ENCODE measurements around the gene TBC1D2B. TPM values are rescaled to one million over a fixed set of nuclear protein-coding genes. Genes with fewer than 3 reads are reported as not detected.

The TBC1D2B gene
- total RNA-seq, 5 donors from 2014 or later (not counting 1 experiment from before 2014, with no cell fraction given): 86.1 to 106 (median 101) TPM

GRCh38 chr15:78083687-78084448 is 6.4 kb upstream of the TBC1D2B start:
- no peak overlapping the region for H3K4me3 Mint-ChIP-seq
- H3K4me1 Mint-ChIP-seq: no peaks in the 10 kb centered on the region
- H3K36me3 Mint-ChIP-seq: no peaks in the 10 kb centered on the region
- DNase-seq: no peak
- H3K27me3 Mint-ChIP-seq: no peaks in the 10 kb centered on the region
- no peak overlapping the region for H3K27ac Mint-ChIP-seq
- Histone ChIP-seq H3K9me3 (no peaks in the 10 kb centered on the region), H3K4me3 (ENCODE audit: control insufficient read depth in 1 of 2, extremely low read depth in 1 of 2, low read length in 1 of 2) (no peak overlapping the region), H3K4me1 (ENCODE audit: control insufficient read depth in 1 of 2, extremely low read depth in 1 of 2, insufficient read depth in 2 of 2, low read length in 2 of 2) (peaks cover 3% of the 10 kb centered on the region in 2 experiments), H3K36me3 (ENCODE audit: control insufficient read depth in 2 of 2, extremely low read depth in 1 of 2, insufficient read depth in 1 of 2, low read length in 1 of 2) (no peaks in the 10 kb centered on the region), H3K27ac (ENCODE audit: low read length) (no peak overlapping the region), H3K27me3 (replicated peaks in 1 of 2; ENCODE audit: control insufficient read depth in 2 of 2, extremely low read depth in 1 of 2, insufficient read depth in 2 of 2, low read length in 1 of 2) (no peaks in the 10 kb centered on the region)
- H3K9me3 Mint-ChIP-seq: no peaks in the 10 kb centered on the region
- ChIA-PET CTCF (no interaction called here), POLR2A (interaction anchor here in 1 of 2 donors (0.6 kb wide), 1 partner anchor 24 kb away, joined by 3 read pairs; no protein-coding TSS in a partner anchor)
- no peak for ATAC-seq (replicated peaks in 1 of 4)
- 100% methylated on average over 1 of the region's 6 CpGs for WGBS (ENCODE audit: insufficient coverage)

GRCh38 chr15:78083186-78083585 is 5.7 kb upstream of the TBC1D2B start:
- DNase-seq: no peak
- 96% methylated on average over 4 of the region's 4 CpGs for WGBS (ENCODE audit: insufficient coverage)
- H3K4me1 ChIP-seq (ENCODE audit: control insufficient read depth in 1 of 2, extremely low read depth in 1 of 2, insufficient read depth in 2 of 2, low read length in 2 of 2): peaks cover 3% of the 10 kb centered on the region in 2 experiments
- no peak overlapping the region for H3K27ac ChIP-seq (ENCODE audit: low read length)
- H3K4me3 ChIP-seq (ENCODE audit: control insufficient read depth in 1 of 2, extremely low read depth in 1 of 2, low read length in 1 of 2): no peak overlapping the region
- Mint-ChIP-seq H3K9me3 (no peaks in the 10 kb centered on the region), H3K27ac (no peak overlapping the region), H3K4me1 (peaks cover 2 to 3% (median 2%) of the 10 kb centered on the region in 3 donors), H3K4me3 (no peak overlapping the region), H3K36me3 (no peaks in the 10 kb centered on the region), H3K27me3 (no peaks in the 10 kb centered on the region)
- H3K9me3 ChIP-seq: no peaks in the 10 kb centered on the region
- CTCF ChIA-PET: no interaction called here
- no peaks in the 10 kb centered on the region for H3K36me3 ChIP-seq (ENCODE audit: control insufficient read depth in 2 of 2, extremely low read depth in 1 of 2, insufficient read depth in 1 of 2, low read length in 1 of 2)
- no peaks in the 10 kb centered on the region for H3K27me3 ChIP-seq (replicated peaks in 1 of 2; ENCODE audit: control insufficient read depth in 2 of 2, extremely low read depth in 1 of 2, insufficient read depth in 2 of 2, low read length in 1 of 2)
- no peak for ATAC-seq (replicated peaks in 1 of 4)
- POLR2A ChIA-PET: interaction anchor here in 1 of 2 donors (0.6 kb wide), 1 partner anchor 25 kb away, joined by 3 read pairs; no protein-coding TSS in a partner anchor

GRCh38 chr15:78082743-78083110 is 5.2 kb upstream of the TBC1D2B start:
- 100% methylated on average over 1 of the region's 1 CpG for WGBS (ENCODE audit: insufficient coverage)
- H3K4me3 Mint-ChIP-seq: no peak overlapping the region

GRCh38 chr15:78082106-78082742 is 4.7 kb upstream of the TBC1D2B start:
- DNase-seq (no peak), ATAC-seq (replicated peaks in 1 of 4) (no peak)
- Mint-ChIP-seq H3K36me3 (no peaks in the 10 kb centered on the region), H3K4me1 (peaks cover 6 to 8% (median 6%) of the 10 kb centered on the region in 3 donors), H3K4me3 (no peak overlapping the region), H3K27me3 (no peaks in the 10 kb centered on the region), H3K27ac (peak overlapping the region in 1 of 2 donors; percentile 31), H3K9me3 (no peaks in the 10 kb centered on the region)
- 58% methylated on average over 5 of the region's 5 CpGs for WGBS (ENCODE audit: insufficient coverage)
- Histone ChIP-seq H3K4me3 (ENCODE audit: control insufficient read depth in 1 of 2, extremely low read depth in 1 of 2, low read length in 1 of 2) (no peak overlapping the region), H3K9me3 (no peaks in the 10 kb centered on the region), H3K27me3 (replicated peaks in 1 of 2; ENCODE audit: control insufficient read depth in 2 of 2, extremely low read depth in 1 of 2, insufficient read depth in 2 of 2, low read length in 1 of 2) (no peaks in the 10 kb centered on the region), H3K4me1 (ENCODE audit: control insufficient read depth in 1 of 2, extremely low read depth in 1 of 2, insufficient read depth in 2 of 2, low read length in 2 of 2) (peaks cover 3 to 9% of the 10 kb centered on the region in 2 experiments), H3K27ac (ENCODE audit: low read length) (no peak overlapping the region), H3K36me3 (ENCODE audit: control insufficient read depth in 2 of 2, extremely low read depth in 1 of 2, insufficient read depth in 1 of 2, low read length in 1 of 2) (no peaks in the 10 kb centered on the region)
- POLR2A ChIA-PET: no interaction called here
- CTCF ChIA-PET: no interaction called here

More at GRCh38 chr15:78082743-78083110, 5.2 kb upstream of the TBC1D2B start:
- no peaks in the 10 kb centered on the region for H3K36me3 ChIP-seq (ENCODE audit: control insufficient read depth in 2 of 2, extremely low read depth in 1 of 2, insufficient read depth in 1 of 2, low read length in 1 of 2)
- peaks cover 3 to 8% of the 10 kb centered on the region in 2 experiments for H3K4me1 ChIP-seq (ENCODE audit: control insufficient read depth in 1 of 2, extremely low read depth in 1 of 2, insufficient read depth in 2 of 2, low read length in 2 of 2)
- H3K27ac ChIP-seq (ENCODE audit: low read length): no peak overlapping the region
- H3K27me3 ChIP-seq (replicated peaks in 1 of 2; ENCODE audit: control insufficient read depth in 2 of 2, extremely low read depth in 1 of 2, insufficient read depth in 2 of 2, low read length in 1 of 2): no peaks in the 10 kb centered on the region
- H3K9me3 ChIP-seq: no peaks in the 10 kb centered on the region
- ATAC-seq (replicated peaks in 1 of 4): no peak
- H3K9me3 Mint-ChIP-seq: no peaks in the 10 kb centered on the region
- no peaks in the 10 kb centered on the region for H3K36me3 Mint-ChIP-seq
- H3K4me1 Mint-ChIP-seq: peaks cover 6 to 7% (median 6%) of the 10 kb centered on the region in 3 donors
- no peak overlapping the region for H3K4me3 ChIP-seq (ENCODE audit: control insufficient read depth in 1 of 2, extremely low read depth in 1 of 2, low read length in 1 of 2)
- ChIA-PET CTCF (no interaction called here), POLR2A (no interaction called here)
- DNase-seq: no peak
- no peak overlapping the region for H3K27ac Mint-ChIP-seq
- H3K27me3 Mint-ChIP-seq: no peaks in the 10 kb centered on the region

- H3K27ac ChIP-seq (ENCODE audit: low read length): no peak overlapping the region
- no peaks in the 10 kb centered on the region for H3K9me3 ChIP-seq
- CTCF ChIA-PET: no interaction called here
- Mint-ChIP-seq H3K4me1 (peaks cover 14 to 28% (median 22%) of the 10 kb centered on the region in 3 donors), H3K4me3 (no peak overlapping the region), H3K27me3 (no peaks in the 10 kb centered on the region), H3K27ac (peak overlapping the region; percentile 25 to 37), H3K36me3 (peaks cover 4% of the 10 kb centered on the region), H3K9me3 (no peaks in the 10 kb centered on the region)
- no peaks in the 10 kb centered on the region for H3K27me3 ChIP-seq (replicated peaks in 1 of 2; ENCODE audit: control insufficient read depth in 2 of 2, extremely low read depth in 1 of 2, insufficient read depth in 2 of 2, low read length in 1 of 2)
- POLR2A ChIA-PET: no interaction called here
- no peak for DNase-seq
- H3K4me3 ChIP-seq (ENCODE audit: control insufficient read depth in 1 of 2, extremely low read depth in 1 of 2, low read length in 1 of 2): no peak overlapping the region
- H3K4me1 ChIP-seq (ENCODE audit: control insufficient read depth in 1 of 2, extremely low read depth in 1 of 2, insufficient read depth in 2 of 2, low read length in 2 of 2): peaks cover 8 to 28% of the 10 kb centered on the region in 2 experiments
- 98% methylated on average over 6 of the region's 8 CpGs for WGBS (ENCODE audit: insufficient coverage)
- no peaks in the 10 kb centered on the region for H3K36me3 ChIP-seq (ENCODE audit: control insufficient read depth in 2 of 2, extremely low read depth in 1 of 2, insufficient read depth in 1 of 2, low read length in 1 of 2)
- ATAC-seq (replicated peaks in 1 of 4): no peak
These were observed 2.6 kb upstream of the TBC1D2B start for GRCh38 chr15:78080088-78080460.

GRCh38 chr15:78079298-78080087 is 2.0 kb upstream of the TBC1D2B start:
- CTCF ChIA-PET: interaction anchor here (0.6 to 1.7 kb wide), 3 partner anchors 20 to 331 kb away, joined by 3 to 4 read pairs (median 3); no protein-coding TSS in a partner anchor
- peak overlapping the region in 1 of 3 donors; percentile 8 for H3K4me3 Mint-ChIP-seq

More at GRCh38 chr15:78079298-78080087, 2.0 kb upstream of the TBC1D2B start:
- Histone ChIP-seq H3K9me3 (no peaks in the 10 kb centered on the region), H3K4me3 (ENCODE audit: control insufficient read depth in 1 of 2, extremely low read depth in 1 of 2, low read length in 1 of 2) (no peak overlapping the region), H3K36me3 (ENCODE audit: control insufficient read depth in 2 of 2, extremely low read depth in 1 of 2, insufficient read depth in 1 of 2, low read length in 1 of 2) (no peaks in the 10 kb centered on the region), H3K4me1 (ENCODE audit: control insufficient read depth in 1 of 2, extremely low read depth in 1 of 2, insufficient read depth in 2 of 2, low read length in 2 of 2) (peaks cover 8 to 29% of the 10 kb centered on the region in 2 experiments), H3K27me3 (replicated peaks in 1 of 2; ENCODE audit: control insufficient read depth in 2 of 2, extremely low read depth in 1 of 2, insufficient read depth in 2 of 2, low read length in 1 of 2) (no peaks in the 10 kb centered on the region), H3K27ac (ENCODE audit: low read length) (no peak overlapping the region)
- Mint-ChIP-seq H3K27ac (peak overlapping the region; percentile 37 to 65), H3K9me3 (no peaks in the 10 kb centered on the region), H3K27me3 (no peaks in the 10 kb centered on the region), H3K36me3 (peaks cover 7% of the 10 kb centered on the region), H3K4me1 (peaks cover 19 to 34% (median 26%) of the 10 kb centered on the region in 3 donors)
- ATAC-seq (replicated peaks in 1 of 4) (no peak), DNase-seq (no peak)
- POLR2A ChIA-PET: no interaction called here
- 92% methylated on average over 4 of the region's 11 CpGs for WGBS (ENCODE audit: insufficient coverage)

Data from T-cell (primary cell).